ENCODE measurements around the gene KCNMA1.

DNA sequence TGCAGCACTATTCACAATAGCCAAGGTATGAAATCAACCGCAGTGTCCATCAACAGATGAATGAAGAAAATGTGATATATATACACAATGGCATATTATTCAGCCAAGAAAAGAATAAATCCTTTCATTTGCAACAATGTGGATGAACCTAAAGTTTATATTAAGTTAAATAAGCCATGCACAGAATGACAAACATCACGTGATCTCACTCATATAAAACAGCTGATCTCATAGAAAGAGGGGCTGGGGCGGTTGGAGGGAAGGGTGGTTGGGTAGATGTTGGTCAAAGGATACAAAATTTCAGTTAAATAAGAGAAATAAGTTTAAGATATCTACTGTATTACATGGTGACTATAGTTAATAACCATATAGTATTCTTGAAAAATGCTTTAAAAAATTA is 502.1 kb downstream of the KCNMA1 start:
- TF ChIP-seq EZH2phosphoT487 (IDR thresholded peaks at IDR 0.05; ENCODE audit: borderline replicate concordance), result no peak
- no peak for TF ChIP-seq YY1 (IDR thresholded peaks at IDR 0.05; ENCODE audit: extremely low read depth, insufficient replicate concordance, low read depth, low read length)
- no peak for TF ChIP-seq CTCF (IDR thresholded peaks at IDR 0.05 in 2 of 3, conservative IDR thresholded peaks at IDR 0.05 in 1 of 3; ENCODE audit: borderline replicate concordance in 1 of 3, insufficient read depth in 1 of 3, low read depth in 2 of 3, low read length in 2 of 3)
- no peak for TF ChIP-seq POLR2A (IDR thresholded peaks at IDR 0.05; ENCODE audit: borderline replicate concordance, extremely low read depth, insufficient read depth, insufficient read length)
- no peak for TF ChIP-seq ZFX (IDR thresholded peaks at IDR 0.05)
- no peak for TF ChIP-seq SP1 (IDR thresholded peaks at IDR 0.05; ENCODE audit: low read depth)
- TF ChIP-seq, protein P1, sequence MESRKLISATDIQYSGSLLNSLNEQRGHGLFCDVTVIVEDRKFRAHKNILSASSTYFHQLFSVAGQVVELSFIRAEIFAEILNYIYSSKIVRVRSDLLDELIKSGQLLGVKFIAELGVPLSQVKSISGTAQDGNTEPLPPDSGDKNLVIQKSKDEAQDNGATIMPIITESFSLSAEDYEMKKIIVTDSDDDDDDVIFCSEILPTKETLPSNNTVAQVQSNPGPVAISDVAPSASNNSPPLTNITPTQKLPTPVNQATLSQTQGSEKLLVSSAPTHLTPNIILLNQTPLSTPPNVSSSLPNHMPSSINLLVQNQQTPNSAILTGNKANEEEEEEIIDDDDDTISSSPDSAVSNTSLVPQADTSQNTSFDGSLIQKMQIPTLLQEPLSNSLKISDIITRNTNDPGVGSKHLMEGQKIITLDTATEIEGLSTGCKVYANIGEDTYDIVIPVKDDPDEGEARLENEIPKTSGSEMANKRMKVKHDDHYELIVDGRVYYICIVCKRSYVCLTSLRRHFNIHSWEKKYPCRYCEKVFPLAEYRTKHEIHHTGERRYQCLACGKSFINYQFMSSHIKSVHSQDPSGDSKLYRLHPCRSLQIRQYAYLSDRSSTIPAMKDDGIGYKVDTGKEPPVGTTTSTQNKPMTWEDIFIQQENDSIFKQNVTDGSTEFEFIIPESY (IDR thresholded peaks at IDR 0.05; ENCODE audit: extremely low read depth, insufficient replicate concordance, low read length), result no peak
- no peak for TF ChIP-seq CEBPB (IDR thresholded peaks at IDR 0.05; ENCODE audit: low read depth)

Data from HCT116 (cell line).